Ascending aorta (tissue), 2 donors: ENCODE measurements around the gene EVX2. TPM values are rescaled to one million over a fixed set of nuclear protein-coding genes. Genes with fewer than 3 reads are reported as not detected.

Experiments used
- DNase-seq, 2 donors: peaks; one replicate each; pipeline ENCODE4 v3.0.0-alpha.2; 2019; ENCODE audit warnings: low spot score in 2 of 2
- H3K27ac ChIP-seq, 2 donors: fragments of 200-600 bp; sonication (generic); one replicate each; pipeline ENCODE4 v1.5.1; 2016 to 2017; ENCODE audit warnings: mild to moderate bottlenecking in 1 of 2
- H3K27me3 ChIP-seq: fragments of 200-600 bp; sonication (generic); one replicate; pipeline ENCODE4 v1.5.1; 2017
- H3K36me3 ChIP-seq, 2 donors: fragments of 200-600 bp; sonication (generic); one replicate each; pipeline ENCODE4 v1.5.1; 2016
- H3K4me1 ChIP-seq, 2 donors: fragments of 200-600 bp; sonication (generic); one replicate each; pipeline ENCODE4 v1.5.1; 2016 to 2017; ENCODE audit warnings: mild to moderate bottlenecking in 1 of 2
- H3K4me3 ChIP-seq, 2 donors: fragments of 200-600 bp; sonication (generic); one replicate each; pipeline ENCODE4 v1.5.1; 2016 to 2017; ENCODE audit warnings: mild to moderate bottlenecking in 1 of 2
- H3K9me3 ChIP-seq, 2 donors: fragments of 200-600 bp; sonication (generic); one replicate each; pipeline ENCODE4 v1.5.1; 2016
- CTCF ChIP-seq, 3 experiments: fragments of 200-600 bp in 2 of 3; fragments of 450-650 bp in 1 of 3; sonication (generic) in 2 of 3; IDR thresholded peaks; one replicate each; pipeline ENCODE4 v1.5.1; 2016 to 2019; ENCODE audit warnings: antibody characterized with exemption in 3 of 3, mild to moderate bottlenecking in 1 of 3, moderate library complexity in 1 of 3
- intact Hi-C: fragments of 100-400 bp; cut with DNase I; formaldehyde crosslinking; loops from one replicate; pipeline ENCODE4 v1.15.1; 2023
- total RNA-seq: library from RNA; depleted of rRNA; stranded (reverse); fragments of >200 nt; gene quantifications from one replicate; pipeline ENCODE4 v1.1.0, GENCODE V29; 2016

EVX2 gene
- total RNA-seq, 1 donor from 2014 or later: not detected

DNA sequence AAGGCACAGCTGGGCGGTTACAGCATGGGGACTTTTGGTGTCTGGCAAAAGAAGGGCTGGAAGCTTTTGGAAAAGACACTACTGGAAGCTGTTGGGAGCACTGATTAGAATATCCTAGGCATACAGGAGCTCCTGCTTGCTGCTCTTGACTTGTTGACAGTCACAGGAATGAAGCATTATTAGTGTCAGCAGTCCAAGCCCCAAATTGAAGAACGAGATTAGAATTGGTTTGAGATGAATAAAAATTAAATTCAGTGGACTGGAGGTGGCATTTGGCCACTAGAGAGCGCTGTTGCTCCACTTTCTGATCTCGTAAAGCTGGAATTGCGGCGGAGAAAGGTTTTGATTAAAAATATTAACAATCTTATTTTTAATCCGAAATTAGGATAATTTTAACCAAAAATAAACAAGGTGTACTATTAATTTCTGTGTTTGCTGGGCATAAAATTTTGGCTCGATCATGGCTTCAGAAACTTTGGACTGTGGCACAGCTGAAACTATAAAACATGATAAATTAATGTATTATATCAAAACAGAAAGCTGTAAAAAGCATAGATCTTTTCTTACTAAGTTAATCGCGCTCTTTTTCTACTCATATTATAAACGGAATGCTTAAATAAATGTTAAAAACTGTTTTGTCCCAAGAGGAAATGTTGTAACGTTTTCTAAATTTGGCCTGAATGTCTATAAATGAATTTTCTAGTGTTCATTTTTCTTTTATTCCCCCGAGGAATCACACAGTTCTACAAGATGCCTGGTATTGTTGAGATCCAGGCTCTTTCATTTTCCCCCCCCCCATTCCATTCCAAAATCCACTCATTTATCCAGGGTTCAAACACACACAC lies 43.4 kb upstream of the EVX2 start:
- H3K9me3 ChIP-seq: no peaks in the 10 kb centered on the region
- intact Hi-C loops: loop anchor here (1.0 to 10.0 kb wide), 6 partner anchors 511 to 1208 kb away; no protein-coding TSS in a partner anchor
- peak in 1 of 2 donors; percentile 81 for DNase-seq
- H3K27ac ChIP-seq: no peak overlapping the region
- no peaks in the 10 kb centered on the region for H3K36me3 ChIP-seq
- no peaks in the 10 kb centered on the region for H3K27me3 ChIP-seq
- no peak overlapping the region for H3K4me3 ChIP-seq
- H3K4me1 ChIP-seq: peaks cover 10 to 17% of the 10 kb centered on the region in 2 donors
- peak; percentile 78 to 89 (median 86) for TF ChIP-seq CTCF (IDR thresholded peaks at IDR 0.05)

GRCh38 chr2:176125772-176126054 lies 42.0 kb upstream of the EVX2 start:
- intact Hi-C loops: loop anchor here (2.0 to 10.0 kb wide), 5 partner anchors 527 to 1209 kb away; no protein-coding TSS in a partner anchor
- TF ChIP-seq CTCF (IDR thresholded peaks at IDR 0.05): no peak
- H3K4me3 ChIP-seq: no peak overlapping the region
- H3K36me3 ChIP-seq: no peaks in the 10 kb centered on the region
- DNase-seq: peak in 1 of 2 donors; percentile 3
- H3K9me3 ChIP-seq: no peaks in the 10 kb centered on the region
- H3K27me3 ChIP-seq: peaks cover 5% of the 10 kb centered on the region
- H3K27ac ChIP-seq: no peak overlapping the region
- H3K4me1 ChIP-seq: peaks cover 11 to 14% of the 10 kb centered on the region in 2 donors

DNA sequence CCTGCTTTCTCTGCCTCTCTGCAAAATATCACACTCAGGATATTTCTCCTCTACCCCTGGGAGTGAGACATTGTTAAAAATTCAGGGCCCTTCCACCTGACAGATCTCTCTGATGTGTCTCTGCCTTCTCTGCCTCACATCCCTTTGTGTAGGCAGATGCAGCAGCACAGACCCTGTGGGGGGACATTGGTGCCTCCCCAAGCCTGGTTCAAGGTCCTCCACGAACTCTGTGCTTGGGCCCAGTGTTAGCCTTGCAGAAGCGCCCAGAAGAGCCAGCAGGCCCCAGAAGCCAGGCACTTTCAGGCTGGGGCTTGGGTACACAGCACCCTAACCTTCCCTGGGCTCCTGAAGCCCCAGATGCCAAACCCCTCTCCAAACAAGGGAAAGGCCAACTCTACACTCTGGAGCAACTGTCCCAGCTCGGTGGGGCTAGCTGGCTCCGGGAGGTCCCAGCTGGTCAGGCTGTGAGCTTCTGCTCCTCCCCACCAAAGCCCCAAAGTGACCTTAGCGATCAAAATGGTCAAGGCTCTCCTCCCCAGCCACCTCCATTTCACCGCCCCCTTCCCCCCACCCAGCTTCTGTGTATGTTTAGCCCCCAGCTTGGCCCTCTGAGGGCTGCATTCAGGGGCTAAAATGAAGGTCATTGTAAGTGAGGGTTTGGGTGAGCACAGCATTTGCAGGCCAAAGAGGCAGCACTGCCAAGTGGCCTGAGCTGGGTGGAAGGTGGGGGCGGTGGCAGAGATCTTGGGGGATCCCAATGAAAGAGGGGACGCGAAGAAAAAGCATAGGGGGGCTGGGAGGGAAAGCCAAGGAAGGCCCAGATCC lies 41.4 kb upstream of the EVX2 start:
- peaks cover 11 to 14% of the 10 kb centered on the region in 2 donors for H3K4me1 ChIP-seq
- no peak overlapping the region for H3K4me3 ChIP-seq
- TF ChIP-seq CTCF (IDR thresholded peaks at IDR 0.05): no peak
- H3K27ac ChIP-seq: no peak overlapping the region
- no peaks in the 10 kb centered on the region for H3K36me3 ChIP-seq
- DNase-seq: peak in 1 of 2 donors; percentile 53
- peaks cover 8% of the 10 kb centered on the region for H3K27me3 ChIP-seq
- intact Hi-C loops: loop anchor here (5.0 to 10.0 kb wide), 5 partner anchors 43 to 1210 kb away; partner anchors contain the start of gene EVX2
- H3K9me3 ChIP-seq: no peaks in the 10 kb centered on the region

GRCh38 chr2:176124110-176124946 lies 40.6 kb upstream of the EVX2 start:
- Histone ChIP-seq H3K4me3 (no peak overlapping the region), H3K36me3 (no peaks in the 10 kb centered on the region), H3K9me3 (no peaks in the 10 kb centered on the region), H3K27ac (no peak overlapping the region), H3K27me3 (peaks cover 9% of the 10 kb centered on the region), H3K4me1 (peaks cover 11 to 13% of the 10 kb centered on the region in 2 donors)
- no peak for TF ChIP-seq CTCF (IDR thresholded peaks at IDR 0.05)
- DNase-seq: peak in 1 of 2 donors; percentile 62
- intact Hi-C loops: loop anchor here (5.0 to 10.0 kb wide), 2 partner anchors 42 to 1210 kb away; partner anchors contain the start of gene EVX2
